ENCODE data around the gene TANC1. TPM values are rescaled to one million over a fixed set of nuclear protein-coding genes. Genes with fewer than 3 reads are reported as not detected.

Gene TANC1
- total and polyA plus RNA-seq, 2 of the 4 experiments (the other 2 are of a cell fraction): 10.2 to 12.9 TPM

DNA sequence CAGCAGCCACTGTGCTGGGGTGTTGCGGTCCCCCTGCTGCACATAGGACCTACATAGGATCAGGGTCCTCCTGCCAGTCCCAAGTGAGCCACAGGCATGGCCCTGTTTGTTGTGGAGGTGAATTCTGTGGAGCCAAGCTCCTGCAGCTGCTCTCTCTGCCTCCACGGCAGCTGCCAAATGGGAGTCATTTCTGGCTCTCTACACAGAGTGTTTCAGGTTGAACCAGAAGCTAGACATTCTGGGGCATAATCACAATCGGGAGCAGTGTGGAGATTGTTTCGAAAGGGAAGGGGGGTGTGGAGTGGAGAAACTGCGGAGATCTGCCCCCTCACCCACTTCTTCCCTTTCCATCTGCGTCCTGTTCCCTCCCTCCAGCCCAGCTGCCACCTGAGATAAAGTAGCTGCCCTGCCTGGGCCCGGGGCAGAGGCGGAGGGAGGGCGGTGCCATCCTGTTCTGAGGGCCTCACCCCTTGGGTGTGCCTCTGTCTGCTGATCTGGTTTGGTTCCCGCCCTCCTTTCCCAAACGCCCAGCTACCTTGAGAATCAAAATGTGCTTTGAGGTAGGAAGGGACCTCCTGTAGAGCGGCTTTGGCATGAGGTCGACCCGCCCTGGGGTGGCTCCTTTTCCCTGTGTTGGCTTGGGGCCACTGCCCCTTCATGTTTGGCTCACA is 178.7 kb downstream of the TANC1 start:
- no peak overlapping the region for H2AFZ ChIP-seq (replicated peaks; ENCODE audit: low read length, poor library complexity)
- no peak overlapping the region for H3K4me3 ChIP-seq (ENCODE audit: insufficient read depth, low read depth, low read length)
- no peak overlapping the region for H3K9ac ChIP-seq (ENCODE audit: low read depth, low read length)
- no peak overlapping the region for H4K8ac ChIP-seq (ENCODE audit: low read depth in 2 of 2, low read length in 2 of 2)
- TF ChIP-seq NFE2L2 (IDR thresholded peaks at IDR 0.05; ENCODE audit: low read depth, low read length) (no peak), MAFK (IDR thresholded peaks at IDR 0.05; ENCODE audit: low read depth, low read length) (no peak), RAD21 (IDR thresholded peaks at IDR 0.05; ENCODE audit: low read length) (no peak), RCOR1 (IDR thresholded peaks at IDR 0.05; ENCODE audit: insufficient replicate concordance, low read length) (no peak), RFX5 (IDR thresholded peaks at IDR 0.05; ENCODE audit: low read depth, low read length) (no peak), MXI1 (IDR thresholded peaks at IDR 0.05; ENCODE audit: borderline replicate concordance, low read depth, low read length) (no peak), ELK1 (IDR thresholded peaks at IDR 0.05; ENCODE audit: borderline replicate concordance, low read depth, low read length) (no peak), BHLHE40 (IDR thresholded peaks at IDR 0.05; ENCODE audit: low read depth, low read length) (no peak), SMC3 (IDR thresholded peaks at IDR 0.05; ENCODE audit: low read depth, low read length) (no peak), USF2 (IDR thresholded peaks at IDR 0.05; ENCODE audit: low read depth, low read length) (no peak), CEBPB (IDR thresholded peaks at IDR 0.05; ENCODE audit: low read depth, low read length) (no peak), MAZ (IDR thresholded peaks at IDR 0.05; ENCODE audit: borderline replicate concordance, low read depth, low read length) (no peak), CHD1 (IDR thresholded peaks at IDR 0.05; ENCODE audit: low read depth, low read length) (no peak), FOS (IDR thresholded peaks at IDR 0.05; ENCODE audit: low read depth, low read length) (no peak), POLR2A (IDR thresholded peaks at IDR 0.05; ENCODE audit: low read depth, low read length) (no peak), CTCF (conservative IDR thresholded peaks at IDR 0.05; ENCODE audit: low read depth, low read length) (no peak)
- no peaks in the 10 kb centered on the region for H3K9me3 ChIP-seq (ENCODE audit: control insufficient read depth, insufficient read depth, low read length)
- no peak overlapping the region for H2AK9ac ChIP-seq (replicated peaks; ENCODE audit: low read depth, low read length, poor library complexity)
- H3K56ac ChIP-seq (ENCODE audit: extremely low read depth, insufficient read depth, low read length): no peak overlapping the region
- no peak overlapping the region for H3K23ac ChIP-seq (ENCODE audit: low read depth, low read length)
- peaks cover 6 to 27% of the 10 kb centered on the region in 2 experiments for H3K79me1 ChIP-seq (ENCODE audit: low read depth in 1 of 2, low read length in 2 of 2)
- H3K27me3 ChIP-seq (ENCODE audit: control insufficient read depth, insufficient read depth, low read length): no peaks in the 10 kb centered on the region
- DNase-seq: no peak
- no peak overlapping the region for H3K4ac ChIP-seq (ENCODE audit: low read depth, low read length)
- H2BK120ac ChIP-seq (ENCODE audit: low read depth, low read length): no peak overlapping the region
- no peak overlapping the region for H2BK20ac ChIP-seq (ENCODE audit: low read depth, low read length)
- no CpG with 5 or more reads among the region's 14 CpGs for WGBS, 2 experiments (ENCODE audit: extremely low coverage in 2 of 2, insufficient read length in 1 of 2)
- H3K9me1 ChIP-seq (ENCODE audit: insufficient read depth, low read length): peaks cover 7% of the 10 kb centered on the region
- no peak overlapping the region for H3K18ac ChIP-seq (ENCODE audit: low read depth, low read length)
- ChIA-PET CTCF (interaction anchor here (1.2 to 1.3 kb wide), 2 partner anchors 8 to 14 kb away, joined by 4 to 5 read pairs; no protein-coding TSS in a partner anchor), POLR2A (ENCODE audit: unreplicated experiment) (interaction anchor here (0.6 kb wide), 1 partner anchor 469 kb away, joined by 4 read pairs; the partner anchor contains the start of gene BAZ2B)
- no TSS peak for BruUV-seq (replicated peaks)
- H2AK5ac ChIP-seq (ENCODE audit: low read depth, low read length): no peak overlapping the region
- in situ Hi-C loops (cut with MboI; ENCODE audit: low sequenced_read_pairs): no loop called here
- intact Hi-C loops (cut with micrococcal nuclease): no loop called here
- peaks cover 13% of the 10 kb centered on the region; the same call in 1 of the 2 replicates for H3K36me3 ChIP-seq (ENCODE audit: control insufficient read depth, insufficient read depth, low read length)
- no peak overlapping the region for H2BK15ac ChIP-seq (ENCODE audit: low read depth, low read length)
- no peak overlapping the region for H4K5ac ChIP-seq (ENCODE audit: low read depth, low read length)
- H3K14ac ChIP-seq (replicated peaks; ENCODE audit: low read depth, low read length): no peak overlapping the region; the same call in 1 of the 2 replicates
- H3K4me1 ChIP-seq (ENCODE audit: control insufficient read depth, insufficient read depth, low read length): peaks cover 7% of the 10 kb centered on the region
- no peak overlapping the region for H3K4me2 ChIP-seq (ENCODE audit: low read depth, low read length)
- ATAC-seq (ENCODE audit: low read depth): no peak
- no peak overlapping the region for H2BK5ac ChIP-seq (ENCODE audit: low read depth, low read length, poor library complexity, severe bottlenecking)
- H4K91ac ChIP-seq (ENCODE audit: insufficient read depth, low read depth, low read length): no peak overlapping the region
- H3K27ac ChIP-seq (ENCODE audit: insufficient read depth, low read length): no peak overlapping the region
- dilution Hi-C loops (cut with HindIII; ENCODE audit: low sequenced_read_pairs, unreplicated experiment): no loop called here
- H4K20me1 ChIP-seq (ENCODE audit: insufficient read depth, low read length): no peaks in the 10 kb centered on the region

Measured in IMR-90 (cell line).